GM18505 (cell line): Measurements from ENCODE around the gene SERPINA10.

Experiments used
- ATAC-seq: cut with Tn5 transposase; IDR thresholded peaks from one replicate; pipeline ENCODE4 v1.9.1; 2021; ENCODE audit not compliant: unreplicated experiment
- POLR2A ChIP-seq: IDR thresholded peaks from 4 replicates; pipeline ENCODE4 v1.6.1; 2011; ENCODE audit warnings: borderline replicate concordance; ENCODE audit not compliant: insufficient read depth, insufficient read length; ENCODE audit errors: extremely low read depth

SERPINA10 gene

GRCh38 chr14:94328196-94328595, 35.1 kb upstream of the SERPINA10 start:
- no peak for TF ChIP-seq POLR2A
- no peak for ATAC-seq

GRCh38 chr14:94322648-94323570, 29.8 kb upstream of the SERPINA10 start, which contains the start of gene SERPINA6:
SERPINA6 (minus strand) TSS chr14:94323336; CDS start chr14:94314648, 8,688 bp downstream.
- ATAC-seq: no peak
- TF ChIP-seq POLR2A: no peak

GRCh38 chr14:94321421-94322271, 28.6 kb upstream of the SERPINA10 start:
- no peak for ATAC-seq
- no peak for TF ChIP-seq POLR2A

GRCh38 chr14:94320243-94320642, 27.2 kb upstream of the SERPINA10 start:
- no peak for ATAC-seq
- no peak for TF ChIP-seq POLR2A

GRCh38 chr14:94317259-94317658, 24.2 kb upstream of the SERPINA10 start:
- no peak for TF ChIP-seq POLR2A
- ATAC-seq: no peak

- TF ChIP-seq POLR2A: no peak
- ATAC-seq: no peak
Observed at GRCh38 chr14:94316692-94317091, 23.6 kb upstream of the SERPINA10 start.

- ATAC-seq: no peak
- TF ChIP-seq POLR2A: no peak
Observed at GRCh38 chr14:94314890-94315289, 21.8 kb upstream of the SERPINA10 start.

GRCh38 chr14:94313991-94314655, 21.1 kb upstream of the SERPINA10 start:
- no peak for ATAC-seq
- TF ChIP-seq POLR2A: no peak

- ATAC-seq: no peak
Observed at GRCh38 chr14:94312481-94313246, 19.6 kb upstream of the SERPINA10 start.

GRCh38 chr14:94310248-94310647, 17.2 kb upstream of the SERPINA10 start:
- TF ChIP-seq POLR2A: no peak
- ATAC-seq: no peak

More at GRCh38 chr14:94312481-94313246, 19.6 kb upstream of the SERPINA10 start:
- TF ChIP-seq POLR2A: no peak

GRCh38 chr14:94309721-94310120, 16.7 kb upstream of the SERPINA10 start:
- no peak for TF ChIP-seq POLR2A
- ATAC-seq: no peak

GRCh38 chr14:94307410-94307992, 14.4 kb upstream of the SERPINA10 start:
- no peak for TF ChIP-seq POLR2A
- no peak for ATAC-seq
